ENCODE data around the gene RGMA. TPM values are rescaled to one million over a fixed set of nuclear protein-coding genes. Genes with fewer than 3 reads are reported as not detected.

Gene RGMA
- total RNA-seq, 1 experiment from 2014 or later: 41.4 TPM

DNA sequence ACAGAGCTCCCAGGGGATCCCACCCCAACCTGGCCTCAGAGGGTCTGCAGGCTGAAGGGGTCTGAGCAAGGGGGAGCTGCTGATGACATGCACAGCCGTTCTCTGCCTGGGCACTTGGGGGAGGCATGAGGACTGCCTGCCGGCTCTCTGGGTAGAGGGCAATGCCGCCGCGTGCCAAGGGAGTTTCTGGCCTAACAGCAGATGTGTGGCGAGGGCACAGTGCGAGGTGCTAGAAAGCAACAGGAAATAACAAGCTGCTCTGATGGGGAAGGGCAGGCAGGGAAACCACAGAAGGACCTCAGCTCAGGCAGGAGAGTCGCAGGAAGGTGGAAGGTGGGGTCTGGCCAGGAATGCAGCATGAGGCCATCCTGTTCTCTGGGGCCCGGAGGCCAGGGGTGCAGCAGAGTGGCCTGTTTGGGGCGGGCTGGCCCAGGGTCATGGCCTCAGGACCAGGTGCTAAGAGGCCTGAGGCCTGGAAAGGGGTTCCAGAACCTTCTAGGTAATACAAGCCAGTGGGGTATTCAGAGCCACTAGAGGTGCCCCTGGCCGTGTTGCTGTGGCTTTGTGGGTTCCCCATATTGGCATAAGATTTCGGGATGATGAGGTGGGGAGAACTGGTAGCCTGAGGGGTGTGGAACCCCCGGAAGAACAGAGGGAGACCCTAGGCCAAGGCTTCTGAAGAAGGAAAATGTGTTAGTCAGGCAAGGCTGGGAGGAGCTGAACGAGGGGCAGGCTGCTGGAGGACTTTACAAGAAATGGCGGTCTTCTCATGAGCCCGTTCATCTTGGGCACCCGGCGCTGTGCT, 41.2 kb downstream of the RGMA start:
- Histone ChIP-seq H4K8ac (replicated peaks; ENCODE audit: insufficient read length, low read depth, low read length) (no peak overlapping the region), H2BK20ac (ENCODE audit: low read depth, low read length, poor library complexity, severe bottlenecking) (no peak overlapping the region), H2BK15ac (ENCODE audit: low read depth, low read length) (no peak overlapping the region), H3K23ac (ENCODE audit: insufficient read length, low read depth, low read length) (no peak overlapping the region), H2BK12ac (ENCODE audit: insufficient read length, low read depth, low read length) (no peak overlapping the region), H3K14ac (ENCODE audit: insufficient read depth, low read length) (no peak overlapping the region), H4K5ac (ENCODE audit: insufficient read length, low read depth, low read length) (no peak overlapping the region), H3K56ac (ENCODE audit: insufficient read length, low read depth, low read length) (no peak overlapping the region), H3K4me1 (ENCODE audit: insufficient read depth, low read length) (no peaks in the 10 kb centered on the region), H3K9ac (ENCODE audit: extremely low read depth, insufficient read length, low read length) (no peak overlapping the region), H3K9me3 (ENCODE audit: control insufficient read depth, low read depth, low read length) (peaks cover 7% of the 10 kb centered on the region), H3K4me2 (ENCODE audit: insufficient read depth, insufficient read length, low read length) (no peak overlapping the region), H3K23me2 (ENCODE audit: insufficient read length, low read depth, low read length, poor library complexity, severe bottlenecking) (no peaks in the 10 kb centered on the region), H2AFZ (ENCODE audit: low read length) (no peak overlapping the region), H3K27me3 (ENCODE audit: insufficient read depth, low read length) (no peaks in the 10 kb centered on the region), H2BK5ac (ENCODE audit: insufficient read length, low read length) (no peak overlapping the region), H3K4ac (ENCODE audit: low read depth, low read length) (no peak overlapping the region), H3K18ac (ENCODE audit: insufficient read length, low read depth, low read length) (no peak overlapping the region), H3T11ph (ENCODE audit: low read length) (no peak overlapping the region), H2AK5ac (ENCODE audit: insufficient read length, low read length) (no peak overlapping the region), H3K27ac (ENCODE audit: insufficient read length, low read depth, low read length) (no peak overlapping the region), H2BK120ac (ENCODE audit: low read depth, low read length, poor library complexity, severe bottlenecking) (no peak overlapping the region), H3K79me2 (ENCODE audit: insufficient read depth, low read length) (no peaks in the 10 kb centered on the region), H4K91ac (ENCODE audit: insufficient read length, low read depth, low read length) (no peak overlapping the region), H4K20me1 (ENCODE audit: control insufficient read depth, insufficient read depth, insufficient read length) (peaks cover 3% of the 10 kb centered on the region), H3K79me1 (ENCODE audit: insufficient read depth, low read depth, low read length, poor library complexity, severe bottlenecking) (no peaks in the 10 kb centered on the region)
- peaks cover 5 to 8% of the 10 kb centered on the region in 2 experiments for H3K4me1 Mint-ChIP-seq
- H3K27me3 Mint-ChIP-seq (ENCODE audit: low read depth): no peaks in the 10 kb centered on the region
- no peak for DNase-seq
- H3K4me3 Mint-ChIP-seq: no peak overlapping the region
- TF ChIP-seq, protein P1, sequence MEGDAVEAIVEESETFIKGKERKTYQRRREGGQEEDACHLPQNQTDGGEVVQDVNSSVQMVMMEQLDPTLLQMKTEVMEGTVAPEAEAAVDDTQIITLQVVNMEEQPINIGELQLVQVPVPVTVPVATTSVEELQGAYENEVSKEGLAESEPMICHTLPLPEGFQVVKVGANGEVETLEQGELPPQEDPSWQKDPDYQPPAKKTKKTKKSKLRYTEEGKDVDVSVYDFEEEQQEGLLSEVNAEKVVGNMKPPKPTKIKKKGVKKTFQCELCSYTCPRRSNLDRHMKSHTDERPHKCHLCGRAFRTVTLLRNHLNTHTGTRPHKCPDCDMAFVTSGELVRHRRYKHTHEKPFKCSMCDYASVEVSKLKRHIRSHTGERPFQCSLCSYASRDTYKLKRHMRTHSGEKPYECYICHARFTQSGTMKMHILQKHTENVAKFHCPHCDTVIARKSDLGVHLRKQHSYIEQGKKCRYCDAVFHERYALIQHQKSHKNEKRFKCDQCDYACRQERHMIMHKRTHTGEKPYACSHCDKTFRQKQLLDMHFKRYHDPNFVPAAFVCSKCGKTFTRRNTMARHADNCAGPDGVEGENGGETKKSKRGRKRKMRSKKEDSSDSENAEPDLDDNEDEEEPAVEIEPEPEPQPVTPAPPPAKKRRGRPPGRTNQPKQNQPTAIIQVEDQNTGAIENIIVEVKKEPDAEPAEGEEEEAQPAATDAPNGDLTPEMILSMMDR (conservative IDR thresholded peaks at IDR 0.05): no peak
- no CpG with 5 or more reads among the region's 18 CpGs for WGBS (ENCODE audit: extremely low coverage, insufficient read length, low lambda C conversion rate)
- H3K27ac Mint-ChIP-seq: peak overlapping the region in 2 of 3 experiments; percentile 68 to 91; a peak in 3 of 7 replicates
- H3K9me3 Mint-ChIP-seq: peaks cover 11 to 13% of the 10 kb centered on the region in 2 experiments
- H3K36me3 Mint-ChIP-seq (ENCODE audit: insufficient read depth in 1 of 3, low read depth in 3 of 3): peaks cover 65 to 99% (median 89%) of the 10 kb centered on the region in 3 experiments

Measured in H9 (cell line).